ENCODE measurements around the gene ATR.

The ATR gene

DNA sequence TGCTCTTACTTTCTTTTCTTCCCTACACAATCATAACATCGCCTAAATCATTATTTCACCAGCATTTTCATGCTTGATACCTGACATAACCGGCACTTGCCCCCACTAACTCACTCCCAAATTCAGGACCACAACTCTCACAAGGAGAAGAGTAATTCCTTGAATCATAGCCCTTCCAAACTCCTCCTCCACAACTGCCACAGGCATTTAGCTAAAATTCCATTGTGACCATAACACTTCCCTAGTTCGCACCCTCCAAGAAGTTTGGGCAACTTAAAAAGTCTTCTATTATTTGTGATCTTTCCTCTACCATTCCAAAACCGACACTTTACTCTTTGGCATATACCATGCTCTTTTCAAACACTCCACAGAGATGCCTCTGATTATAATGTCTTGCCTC is 71.3 kb downstream of the ATR start:
- no peak for DNase-seq

DNA sequence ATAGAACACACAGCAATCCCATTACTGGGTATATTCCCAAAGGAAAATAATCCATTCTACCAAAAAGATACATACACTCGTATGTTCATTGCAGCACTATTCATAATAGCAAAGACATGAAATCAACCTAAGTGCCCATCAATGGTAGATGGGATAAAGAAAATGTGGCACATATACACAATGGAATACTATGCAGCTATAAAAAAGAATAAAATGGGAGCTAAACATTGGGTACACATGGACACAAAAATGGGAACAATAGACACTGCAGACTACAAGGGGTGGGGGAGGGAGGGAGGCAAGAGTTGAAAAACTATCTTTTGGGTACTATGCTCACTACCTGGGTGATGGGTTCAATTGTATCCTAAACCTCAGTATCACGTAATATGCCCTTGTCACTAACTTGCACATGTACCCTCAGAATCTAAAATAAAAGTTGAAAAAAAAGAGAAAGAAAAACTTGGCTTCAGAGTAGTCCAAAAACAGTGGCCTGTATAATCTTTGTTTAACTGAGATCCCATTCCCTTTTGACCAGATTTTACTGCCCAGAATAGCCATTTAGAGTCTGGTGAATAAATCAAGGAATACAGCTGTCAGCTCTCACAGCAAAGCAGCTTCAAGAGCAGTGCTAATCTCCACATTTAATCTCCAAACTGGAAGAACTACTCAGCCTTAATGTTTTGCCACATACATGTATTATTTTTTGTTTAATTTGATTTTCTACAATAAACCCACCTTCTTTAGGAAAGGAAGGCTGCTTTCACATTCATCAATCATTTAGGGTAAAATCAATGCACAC is 76.1 kb downstream of the ATR start:
- DNase-seq = no peak

DNA sequence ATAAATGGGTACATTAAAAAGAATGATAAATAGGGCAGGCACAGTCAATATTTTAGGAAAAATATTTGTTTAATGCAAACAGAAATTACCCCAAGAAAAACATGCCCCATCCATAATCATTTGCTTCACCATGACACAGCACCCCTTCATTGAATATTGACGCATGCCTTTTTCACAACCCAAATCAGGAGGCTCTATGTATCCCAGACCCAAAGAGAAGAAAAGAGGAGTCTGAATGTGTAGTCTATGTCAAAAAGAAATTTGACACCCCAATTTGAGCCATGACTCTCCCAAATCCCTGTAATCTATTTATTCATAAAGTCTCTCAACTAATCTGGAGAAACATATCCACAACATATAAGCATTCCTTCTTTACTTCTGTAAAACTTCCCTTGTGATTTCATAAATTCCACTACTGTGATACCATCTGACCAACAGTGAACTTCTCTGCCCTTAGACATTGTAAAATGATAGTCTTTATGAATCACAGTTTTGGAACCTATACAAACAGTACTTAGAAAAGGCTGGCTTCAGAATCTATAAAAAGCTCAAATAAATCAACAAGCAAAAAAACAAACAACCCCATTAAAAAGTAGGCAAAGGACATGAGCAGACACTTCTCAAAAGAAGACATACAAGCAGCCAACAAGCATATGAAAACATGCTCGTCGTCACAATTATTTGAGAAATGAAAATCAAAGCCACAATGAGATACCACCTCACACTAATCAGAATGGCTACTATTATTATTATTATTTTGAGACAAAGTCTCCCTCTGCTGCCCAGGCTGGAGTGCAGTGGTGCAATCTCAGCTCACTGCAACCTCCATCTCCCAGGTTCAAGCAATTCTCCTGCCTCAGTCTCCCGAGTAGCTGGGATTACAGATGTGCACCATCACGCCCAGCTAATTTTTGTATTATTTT is 77.3 kb downstream of the ATR start:
- DNase-seq = no peak

DNA sequence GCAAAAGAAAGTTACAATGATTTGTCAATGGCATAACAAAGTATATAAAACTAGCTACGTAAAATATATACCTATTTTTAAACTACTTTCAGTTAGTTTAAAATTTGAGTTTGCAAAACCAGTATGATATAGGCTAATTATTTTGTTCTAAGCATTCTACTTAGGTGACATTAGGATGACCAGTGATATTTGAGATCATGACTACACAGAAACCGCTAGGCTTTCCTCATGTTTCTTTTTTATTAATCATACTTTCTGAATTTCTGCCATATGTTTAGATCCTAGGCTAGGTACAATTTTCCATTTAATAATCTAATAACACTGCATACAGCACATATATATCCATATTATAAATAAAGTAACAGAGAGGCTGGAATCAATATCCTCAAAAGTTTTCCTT is 78.3 kb downstream of the ATR start:
- no peak for DNase-seq

DNA sequence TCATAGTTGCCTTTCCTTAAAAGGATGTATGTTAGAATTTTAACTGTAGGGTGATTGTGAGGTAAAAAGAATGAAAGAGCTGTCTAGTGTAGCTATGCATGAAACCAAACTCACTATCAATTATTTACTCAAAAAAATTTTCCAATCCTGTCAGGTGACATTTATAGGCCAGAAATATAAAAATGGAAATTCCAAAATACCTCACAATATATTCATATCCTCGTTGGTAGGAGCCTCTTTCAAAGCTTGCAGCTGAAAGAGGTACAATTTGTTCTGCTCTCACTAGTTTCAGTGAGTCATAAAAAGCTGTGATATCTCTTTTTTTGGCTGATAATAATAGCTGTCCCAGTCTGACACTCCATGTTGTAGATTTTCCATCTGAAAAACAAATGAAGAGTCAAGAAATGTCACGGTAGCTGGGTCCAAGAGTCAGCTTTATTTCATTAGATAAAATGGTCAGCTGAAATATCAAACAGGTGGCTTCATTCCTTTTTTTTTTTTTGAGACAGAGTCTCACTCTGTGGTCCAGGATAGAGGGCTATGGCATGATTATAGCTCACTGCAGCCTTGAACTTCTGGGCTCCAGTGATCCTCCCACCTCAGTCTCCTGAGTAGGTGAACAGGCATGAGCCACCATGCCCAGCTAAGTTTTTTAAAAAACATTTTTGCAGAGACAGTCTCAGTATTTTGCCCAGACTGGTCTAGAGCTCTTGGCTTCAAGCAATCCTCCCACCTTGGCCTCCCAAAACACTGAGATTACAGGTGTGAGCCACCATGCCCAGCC is 79.9 kb downstream of the ATR start:
- DNase-seq = no peak

DNA sequence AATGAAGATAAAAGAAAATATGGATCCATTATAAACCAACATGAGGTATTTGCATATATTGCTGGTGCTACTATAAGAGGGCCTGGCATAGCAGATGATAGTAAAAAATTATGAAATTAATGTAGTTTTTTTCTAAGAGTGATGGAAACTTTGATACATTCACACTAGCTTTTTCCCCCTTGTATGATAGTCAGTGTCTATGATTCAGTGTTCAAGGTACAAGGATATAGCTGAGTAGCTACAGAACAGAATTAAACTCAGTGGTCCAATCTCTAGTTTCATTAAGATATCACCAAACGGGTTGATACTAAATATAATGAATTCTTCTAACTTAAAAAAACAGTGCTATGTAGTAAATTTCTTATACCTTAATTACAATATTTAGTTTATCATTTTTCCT is 80.8 kb downstream of the ATR start:
- DNase-seq = no peak

DNA sequence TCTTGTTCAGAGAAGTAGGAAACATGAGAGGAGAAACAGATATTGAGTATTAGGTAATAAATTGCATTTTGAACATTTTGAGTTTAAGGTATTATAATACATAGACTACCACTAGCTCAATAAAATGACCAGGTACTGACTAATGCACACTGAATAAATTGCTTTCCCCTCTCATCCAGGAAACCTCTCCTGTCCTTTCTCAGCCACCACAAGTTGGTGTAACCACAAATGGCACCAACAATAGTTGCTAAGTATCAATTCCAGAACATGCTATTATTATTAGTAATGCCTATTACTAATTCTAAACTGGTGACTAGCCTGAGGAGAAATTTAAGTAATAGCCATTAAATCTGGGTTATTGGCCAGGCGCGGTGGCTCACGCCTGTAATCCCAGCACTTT is 83.4 kb downstream of the ATR start:
- no peak for DNase-seq

DNA sequence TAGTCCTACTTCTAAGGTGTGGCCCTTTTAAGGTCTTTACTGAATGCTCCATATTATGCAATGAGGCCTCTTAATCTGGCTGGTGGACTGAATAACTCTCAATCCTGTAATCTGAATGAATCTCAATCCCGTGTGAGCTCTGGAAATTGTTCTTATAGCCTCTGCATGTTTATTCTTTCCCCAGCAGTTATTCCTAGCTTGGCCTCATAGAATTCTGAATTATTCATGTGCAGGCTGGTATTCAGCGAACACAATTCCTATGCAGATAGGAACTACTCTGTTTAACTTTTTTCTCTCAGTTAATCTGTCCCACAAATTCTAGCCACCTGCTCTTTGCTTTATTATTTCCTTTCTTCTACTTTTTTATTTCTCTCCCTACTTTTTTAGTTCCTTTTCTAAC is 86.3 kb downstream of the ATR start:
- DNase-seq = no peak

DNA sequence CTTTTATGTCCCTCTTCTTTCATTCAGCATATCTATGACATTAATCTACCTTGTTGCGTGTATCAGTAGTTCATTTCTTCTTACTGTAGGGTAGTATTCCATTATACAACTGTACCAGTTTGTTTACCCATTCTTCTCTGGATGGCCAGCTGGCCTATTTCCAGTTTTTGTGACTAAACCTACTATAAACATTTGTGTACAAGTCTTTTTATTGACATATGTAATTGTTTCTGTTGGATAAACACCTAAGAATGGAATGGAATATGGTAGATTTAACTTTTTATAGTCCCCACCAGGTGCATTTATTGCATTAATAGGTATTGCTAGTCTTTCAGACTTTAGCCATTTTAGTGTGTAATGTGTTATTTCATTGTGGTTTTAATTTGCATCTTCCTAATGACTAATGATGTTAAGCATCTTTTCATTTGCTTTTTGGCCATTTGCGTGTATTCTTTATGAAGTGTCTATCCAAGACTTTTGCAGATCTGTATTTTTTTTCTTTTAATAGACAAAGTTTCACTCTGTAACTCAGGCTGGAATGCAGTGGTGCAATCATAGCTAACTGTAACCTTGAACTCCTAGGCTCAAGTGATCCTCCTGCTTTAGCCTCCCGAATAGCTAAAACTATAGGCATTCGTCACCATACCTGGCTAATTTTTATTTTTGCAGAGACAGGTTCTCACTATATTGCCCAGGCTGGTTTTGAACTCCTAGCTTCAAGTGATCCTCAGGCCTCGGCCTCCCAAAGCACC is 88.8 kb downstream of the ATR start:
- no peak for DNase-seq

DNA sequence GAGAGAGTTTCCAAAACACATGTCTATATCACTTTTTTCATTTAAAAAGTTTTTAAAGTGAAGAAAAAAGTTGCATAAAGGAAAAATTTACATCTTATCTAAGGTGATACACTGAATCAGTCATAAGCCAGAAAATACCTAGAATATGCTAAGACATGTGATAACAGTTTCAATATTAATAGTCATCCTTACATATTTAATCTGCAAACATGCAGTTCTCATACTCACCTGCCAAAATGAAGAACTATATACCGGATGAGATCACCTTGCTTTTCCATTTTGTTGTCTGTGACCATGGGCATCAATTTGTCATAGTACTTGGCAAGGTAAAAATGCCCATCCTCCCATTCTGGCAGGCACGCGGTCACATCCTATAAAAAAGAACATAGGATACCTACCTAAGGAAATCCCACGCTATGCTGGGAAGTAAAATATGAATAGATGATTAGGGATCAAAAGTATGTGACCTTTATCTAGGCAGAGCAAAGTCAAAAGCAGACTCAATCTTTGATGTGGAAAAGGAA is 93.6 kb downstream of the ATR start:
- no peak for DNase-seq

DNA sequence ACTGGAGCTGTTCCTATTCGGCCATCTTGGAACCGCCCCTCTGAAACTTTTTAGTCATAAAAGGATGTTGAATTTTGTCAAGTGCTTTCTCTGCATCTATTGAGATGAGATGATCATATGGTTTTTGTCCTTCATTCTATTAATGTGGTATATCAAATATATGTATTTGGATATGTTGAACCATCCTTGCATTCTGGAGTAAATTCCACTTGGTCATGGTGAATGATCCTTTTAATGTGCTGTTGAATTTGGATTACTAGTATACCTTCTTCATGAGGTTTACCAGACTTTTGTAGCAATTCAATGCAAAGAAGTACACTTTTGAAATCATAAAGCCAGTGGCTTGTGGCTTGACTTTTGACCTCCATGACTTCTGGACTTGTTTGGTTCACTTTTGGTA is 97.3 kb downstream of the ATR start:
- no peak for DNase-seq

DNA sequence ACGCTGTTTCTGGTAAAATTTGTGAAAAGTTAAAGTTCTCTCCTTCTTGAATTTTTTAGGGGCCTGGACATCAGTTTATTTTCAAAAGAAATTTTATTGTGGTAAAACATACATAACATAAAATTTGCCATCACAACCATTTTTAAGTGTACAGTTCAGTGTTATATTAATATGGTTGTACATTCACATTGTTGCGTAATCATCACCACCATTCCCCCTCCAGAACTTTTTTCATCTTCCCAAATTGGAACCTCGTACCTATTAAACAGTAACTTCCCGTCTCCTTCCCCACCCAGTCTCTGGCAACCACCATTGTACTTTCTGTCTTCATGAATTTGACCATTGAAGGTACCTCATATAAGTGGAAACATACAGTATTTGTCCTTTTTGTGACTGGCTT is 107.7 kb downstream of the ATR start:
- no peak for DNase-seq

DNA sequence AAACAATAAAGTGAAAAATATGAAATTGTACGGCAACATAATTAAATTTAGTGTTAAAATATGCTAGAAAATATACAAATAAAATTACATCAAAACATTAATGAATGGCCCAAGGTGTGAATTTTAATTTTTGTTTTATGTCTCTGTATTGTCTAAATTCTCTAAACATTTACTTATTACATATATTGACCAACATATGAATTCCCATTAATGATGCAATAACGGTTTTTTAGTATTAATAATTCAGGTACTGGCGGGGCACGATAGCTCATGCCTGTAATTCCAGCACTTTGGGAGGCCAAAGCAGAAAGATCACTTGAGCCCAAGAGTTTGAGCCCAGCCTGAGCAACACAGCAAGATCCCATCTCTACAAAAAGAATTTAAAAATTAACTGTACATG is 110.1 kb downstream of the ATR start:
- DNase-seq = no peak

DNA sequence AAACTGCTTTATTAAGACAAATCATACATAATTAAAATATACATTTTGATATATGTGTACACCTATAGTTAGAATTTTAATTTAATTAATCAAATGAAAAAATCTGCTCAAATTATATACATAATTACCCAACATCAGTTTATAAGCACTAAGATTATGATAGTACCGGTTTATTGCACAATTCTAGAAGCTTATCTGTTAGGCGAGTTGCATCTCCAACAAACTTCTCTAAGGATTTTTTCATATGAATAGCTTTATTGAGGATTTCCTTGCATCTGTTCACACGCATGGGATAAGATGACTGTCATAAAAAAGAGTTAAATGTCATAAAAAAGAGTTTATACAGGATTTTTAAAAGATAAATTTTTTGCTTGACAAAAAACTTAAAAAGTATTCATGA is 110.8 kb downstream of the ATR start:
- no peak for DNase-seq

DNA sequence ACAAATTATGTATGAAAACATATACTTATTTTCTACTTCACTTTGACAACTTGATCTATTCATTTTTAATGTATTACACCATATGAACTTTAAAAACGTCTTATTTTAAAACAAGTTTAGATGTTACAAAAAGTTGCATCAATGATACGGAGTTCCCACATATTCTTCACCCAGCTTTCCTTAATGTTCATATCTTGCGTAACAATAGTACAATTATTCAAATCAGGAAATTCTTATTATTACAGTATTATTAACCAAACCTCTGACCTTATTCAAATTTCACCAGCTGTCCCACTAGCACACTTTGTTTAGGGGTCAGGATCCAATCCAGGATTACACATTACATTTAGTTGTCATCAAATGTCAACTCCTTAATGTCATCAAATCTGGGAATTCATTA is 117.8 kb downstream of the ATR start:
- DNase-seq = no peak

DNA sequence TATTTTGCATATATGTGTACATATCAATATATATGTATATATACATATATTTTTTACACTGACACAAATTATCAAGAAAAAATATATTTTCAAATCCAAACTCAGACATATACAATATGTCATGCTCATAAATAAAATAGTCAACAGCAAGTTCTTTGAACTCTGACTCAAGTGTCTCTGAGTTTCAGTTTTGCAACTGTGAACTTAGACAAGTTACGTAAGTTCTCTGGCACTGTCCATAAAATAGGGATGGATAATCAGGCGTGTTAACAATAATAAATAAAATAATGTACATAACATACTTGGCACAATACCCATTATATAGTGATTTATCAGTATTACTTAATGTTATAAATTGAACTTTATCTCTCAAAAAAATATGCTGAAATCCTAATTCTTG is 118.6 kb downstream of the ATR start:
- DNase-seq = no peak

DNA sequence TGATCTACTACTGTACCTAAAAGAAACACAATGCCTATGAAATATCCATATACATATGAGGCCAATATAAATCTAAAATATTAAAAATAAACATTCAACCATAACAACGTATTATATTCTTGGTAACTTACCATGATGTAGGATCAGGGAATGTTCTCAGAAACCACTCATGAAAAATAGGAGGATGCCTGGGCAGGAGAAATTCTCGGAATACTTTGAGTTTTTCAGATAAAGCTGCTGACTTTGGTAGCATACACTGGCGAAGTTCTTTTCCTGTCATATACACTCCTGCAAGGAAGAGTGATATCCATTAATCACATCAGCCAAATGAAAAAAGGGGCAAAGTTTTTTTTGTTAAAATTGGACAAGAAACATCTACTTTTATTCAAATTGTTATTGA is 119.4 kb downstream of the ATR start:
- DNase-seq = no peak

DNA sequence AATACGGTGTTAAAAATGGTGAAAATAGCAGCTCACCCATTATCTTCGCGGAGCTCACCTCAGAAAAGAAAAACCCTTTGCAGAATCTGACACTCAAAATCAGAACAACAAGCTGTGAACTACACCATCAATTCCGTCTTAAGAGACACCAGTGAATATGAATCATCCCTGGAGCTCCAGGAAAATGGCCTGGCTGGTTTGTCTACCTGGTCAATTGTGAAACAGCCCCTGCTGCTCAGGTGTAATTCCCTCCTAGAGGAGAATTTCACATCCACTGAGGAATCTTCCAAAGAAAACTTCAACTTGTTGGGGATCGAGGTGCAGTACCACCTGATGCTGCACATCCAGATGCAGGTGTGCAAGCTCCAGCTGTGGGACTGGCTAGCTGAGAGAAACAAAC is 127.7 kb downstream of the ATR start:
- DNase-seq = no peak

DNA sequence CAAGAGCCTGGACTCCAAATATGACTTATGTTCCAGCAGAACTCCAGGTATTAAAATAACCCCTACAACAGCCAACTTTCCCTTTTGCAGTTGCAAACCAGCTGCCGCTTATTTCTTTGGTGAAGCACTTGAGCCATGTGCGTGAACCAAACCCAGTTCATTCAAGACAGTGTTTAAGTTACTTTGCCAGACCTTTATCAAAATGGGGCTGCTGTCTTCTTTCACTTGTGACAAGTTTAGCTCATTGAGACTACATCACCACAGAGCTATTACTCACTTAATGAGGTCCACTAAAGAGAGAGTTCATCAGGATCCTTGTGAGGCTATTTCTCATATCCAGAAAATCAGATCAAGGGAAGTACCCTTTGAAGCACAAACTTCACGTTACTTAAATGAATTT is 128.3 kb downstream of the ATR start:
- DNase-seq = no peak

DNA sequence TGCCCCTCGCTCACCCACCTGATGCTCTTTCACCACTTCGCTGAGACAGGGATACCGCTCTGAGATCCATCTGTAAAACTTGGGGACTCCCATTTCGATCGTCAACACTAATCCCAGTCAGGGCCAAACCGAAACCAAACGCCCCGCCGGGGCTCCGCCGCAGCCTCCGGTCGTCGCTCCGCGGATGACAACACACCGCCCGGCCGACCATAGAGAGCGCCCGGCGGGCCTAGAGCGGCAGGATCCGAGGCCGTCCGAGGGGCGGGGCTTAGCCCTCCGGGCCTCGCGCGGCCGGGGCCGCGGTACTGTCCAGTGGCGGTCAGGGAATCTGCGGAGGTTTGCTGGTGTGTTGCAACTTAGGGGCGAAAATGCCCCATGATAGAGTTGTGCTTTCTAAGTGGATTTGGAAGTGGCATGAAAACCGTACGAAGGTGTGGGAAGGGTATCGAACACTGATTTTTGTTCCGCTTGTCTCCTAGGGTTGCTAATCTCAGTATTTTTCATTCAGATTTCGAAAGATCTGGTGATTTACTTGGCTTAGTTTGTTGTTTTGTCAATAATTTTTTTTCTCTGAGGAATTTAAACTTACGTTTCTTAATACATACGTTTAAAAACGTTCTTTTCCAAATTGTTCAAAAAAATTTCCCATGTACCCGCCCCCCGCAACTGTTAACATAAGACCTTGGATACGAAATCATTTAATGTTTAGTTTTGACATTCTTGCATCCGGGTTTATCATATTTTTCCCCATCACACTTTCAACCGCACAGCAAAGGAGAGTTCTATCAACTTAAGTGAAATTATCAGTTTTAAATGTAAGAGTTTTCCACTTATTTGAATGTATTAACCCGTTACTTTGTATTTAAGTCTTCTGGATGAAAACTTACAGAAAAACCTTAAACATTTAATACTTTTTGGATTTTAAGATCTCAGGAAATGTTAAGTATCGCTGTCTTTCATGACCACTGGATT is 130.4 kb downstream of the ATR start, which contains the start of gene XRN1:
Gene XRN1 (minus strand): TSS at position 186 of the 972 bp plus-strand sequence. CDS start 93 bp downstream, at position 93.
- DNase-seq = peak; percentile 95

DNA sequence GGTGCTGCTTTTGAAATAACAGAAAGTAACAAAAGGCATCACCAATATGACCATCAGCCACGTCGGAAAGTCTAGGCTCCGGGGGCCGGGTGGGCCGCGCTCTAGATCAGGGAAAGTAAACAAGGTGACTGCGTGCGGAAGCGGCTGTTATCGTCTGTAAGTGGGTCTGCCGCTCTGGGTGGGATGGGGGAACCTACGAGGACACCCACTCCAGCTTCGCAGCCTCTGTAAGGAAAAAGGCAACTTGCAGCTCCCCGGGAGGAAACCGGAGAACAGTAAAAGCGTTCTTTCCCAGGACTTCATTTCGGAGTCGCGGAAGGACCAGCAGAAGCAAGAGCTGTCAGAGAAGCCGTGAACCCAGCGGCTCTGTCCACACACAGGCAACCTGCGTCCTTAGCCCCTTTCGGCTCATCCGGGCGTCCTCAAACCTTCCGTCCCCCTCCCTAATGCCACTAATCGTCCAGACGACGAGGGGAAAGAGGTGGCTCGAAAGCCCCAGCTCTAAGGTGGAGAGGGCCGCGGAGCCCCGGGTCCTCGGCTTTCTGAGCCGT is 131.2 kb downstream of the ATR start:
- DNase-seq = peak; percentile 41

Data from activated CD8-positive, alpha-beta memory T cell treated with anti-CD3 and anti-CD28 coated beads, Interleukin-2, amount 50 U/mL, for 4 hours (primary cell).